Mucosa of rectum (tissue), 2 donors: ENCODE measurements around the gene FUBP3.

Experiments used
- H3K27ac ChIP-seq, 2 donors: one replicate each; pipeline ENCODE4 v1.7.0; 2013; ENCODE audit warnings: inconsistent platforms in 2 of 2, low read depth in 2 of 2, low read length in 2 of 2
- H3K27me3 ChIP-seq, 2 donors: one replicate each; pipeline ENCODE4 v1.7.0; 2013; ENCODE audit warnings: low read length in 2 of 2; ENCODE audit not compliant: control insufficient read depth in 2 of 2, insufficient read depth in 2 of 2
- H3K36me3 ChIP-seq, 2 donors: one replicate each; pipeline ENCODE4 v1.7.0; 2013; ENCODE audit warnings: low read length in 2 of 2; ENCODE audit not compliant: control insufficient read depth in 2 of 2, insufficient read depth in 2 of 2
- H3K4me1 ChIP-seq, 2 donors: one replicate each; pipeline ENCODE4 v1.7.0; 2013; ENCODE audit warnings: low read length in 2 of 2, mild to moderate bottlenecking in 1 of 2; ENCODE audit not compliant: control insufficient read depth in 2 of 2, insufficient read depth in 2 of 2
- H3K4me3 ChIP-seq, 2 donors: one replicate each; pipeline ENCODE4 v1.7.0; 2013; ENCODE audit warnings: low read length in 2 of 2
- H3K9ac ChIP-seq, 2 donors: one replicate each; pipeline ENCODE4 v1.7.0; 2013; ENCODE audit warnings: low read length in 2 of 2, low read depth in 1 of 2, mild to moderate bottlenecking in 1 of 2
- H3K9me3 ChIP-seq, 2 donors: one replicate each; pipeline ENCODE4 v1.7.0; 2013; ENCODE audit warnings: low read length in 2 of 2; ENCODE audit not compliant: control insufficient read depth in 2 of 2
- donor health status: healthy.
- donor health status: Normal muscosa, but diverticular disease.

Gene FUBP3

GRCh38 chr9:130632081-130632710, 52.8 kb downstream of the FUBP3 start:
- Histone ChIP-seq H3K9ac (no peak overlapping the region), H3K4me3 (no peak overlapping the region), H3K27ac (no peak overlapping the region), H3K9me3 (no peaks in the 10 kb centered on the region), H3K4me1 (no peaks in the 10 kb centered on the region), H3K27me3 (no peaks in the 10 kb centered on the region), H3K36me3 (peaks cover 71 to 83% of the 10 kb centered on the region in 2 donors)

GRCh38 chr9:130632841-130633240, 53.5 kb downstream of the FUBP3 start:
- Histone ChIP-seq H3K27me3 (no peaks in the 10 kb centered on the region), H3K4me3 (no peak overlapping the region), H3K36me3 (peaks cover 65 to 77% of the 10 kb centered on the region in 2 donors), H3K27ac (no peak overlapping the region), H3K4me1 (no peaks in the 10 kb centered on the region), H3K9me3 (no peaks in the 10 kb centered on the region), H3K9ac (no peak overlapping the region)

GRCh38 chr9:130633336-130634190, 54.2 kb downstream of the FUBP3 start:
- Histone ChIP-seq H3K27me3 (no peaks in the 10 kb centered on the region), H3K4me1 (no peaks in the 10 kb centered on the region), H3K4me3 (no peak overlapping the region), H3K27ac (no peak overlapping the region), H3K36me3 (peaks cover 67 to 77% of the 10 kb centered on the region in 2 donors), H3K9me3 (no peaks in the 10 kb centered on the region), H3K9ac (no peak overlapping the region)

GRCh38 chr9:130634191-130634768, 54.9 kb downstream of the FUBP3 start:
- Histone ChIP-seq H3K27me3 (no peaks in the 10 kb centered on the region), H3K27ac (no peak overlapping the region), H3K36me3 (peaks cover 68 to 74% of the 10 kb centered on the region in 2 donors), H3K9me3 (no peaks in the 10 kb centered on the region), H3K4me3 (no peak overlapping the region), H3K9ac (no peak overlapping the region), H3K4me1 (no peaks in the 10 kb centered on the region)

GRCh38 chr9:130634801-130635200, 55.4 kb downstream of the FUBP3 start:
- Histone ChIP-seq H3K9me3 (no peaks in the 10 kb centered on the region), H3K36me3 (peaks cover 64 to 68% of the 10 kb centered on the region in 2 donors), H3K27ac (no peak overlapping the region), H3K4me1 (no peaks in the 10 kb centered on the region), H3K4me3 (no peak overlapping the region), H3K9ac (no peak overlapping the region), H3K27me3 (no peaks in the 10 kb centered on the region)

- H3K4me3 ChIP-seq, result no peak overlapping the region
- no peaks in the 10 kb centered on the region for H3K4me1 ChIP-seq
- H3K27me3 ChIP-seq, result no peaks in the 10 kb centered on the region
- H3K9ac ChIP-seq, result no peak overlapping the region
- H3K27ac ChIP-seq, result no peak overlapping the region
- H3K36me3 ChIP-seq, result peaks cover 61 to 64% of the 10 kb centered on the region in 2 donors
- H3K9me3 ChIP-seq, result no peaks in the 10 kb centered on the region
These were observed 55.9 kb downstream of the FUBP3 start for GRCh38 chr9:130635306-130635705.

- no peak overlapping the region for H3K9ac ChIP-seq
- no peak overlapping the region for H3K4me3 ChIP-seq
- H3K36me3 ChIP-seq, result peaks cover 55 to 57% of the 10 kb centered on the region in 2 donors
- no peaks in the 10 kb centered on the region for H3K9me3 ChIP-seq
- no peaks in the 10 kb centered on the region for H3K4me1 ChIP-seq
- no peaks in the 10 kb centered on the region for H3K27me3 ChIP-seq
- H3K27ac ChIP-seq, result no peak overlapping the region
These were observed 56.6 kb downstream of the FUBP3 start for GRCh38 chr9:130635721-130636647.

- H3K9ac ChIP-seq, result no peak overlapping the region
- H3K9me3 ChIP-seq, result no peaks in the 10 kb centered on the region
- H3K27me3 ChIP-seq, result no peaks in the 10 kb centered on the region
- H3K4me3 ChIP-seq, result no peak overlapping the region
- no peak overlapping the region for H3K27ac ChIP-seq
- H3K36me3 ChIP-seq, result peaks cover 49 to 50% of the 10 kb centered on the region in 2 donors
- no peaks in the 10 kb centered on the region for H3K4me1 ChIP-seq
These were observed 57.3 kb downstream of the FUBP3 start for GRCh38 chr9:130636648-130637020.

GRCh38 chr9:130638284-130639123, 59.1 kb downstream of the FUBP3 start:
- H3K9me3 ChIP-seq, result no peaks in the 10 kb centered on the region
- H3K9ac ChIP-seq, result no peak overlapping the region
- H3K4me1 ChIP-seq, result no peaks in the 10 kb centered on the region
- H3K27me3 ChIP-seq, result no peaks in the 10 kb centered on the region
- no peak overlapping the region for H3K4me3 ChIP-seq
- no peak overlapping the region for H3K27ac ChIP-seq
- peaks cover 32 to 40% of the 10 kb centered on the region in 2 donors for H3K36me3 ChIP-seq
